D721Med (cell line): Measurements from ENCODE around the gene GSDMA.
A peak's percentile ranks its signal among the peaks of the same experiment; 100 is the strongest.

Experiments
- DNase-seq: peaks from one replicate; pipeline ENCODE4 v3.0.0; 2011; ENCODE audit warnings: low spot score; ENCODE audit not compliant: insufficient read length
- FAIRE-seq: peaks from 2 replicates; lab custom pipeline; 2011; peaks lifted over from hg19 to GRCh38; lab: Jason Lieb, UNC
- TF ChIP-seq, protein P1 (sequence below): IDR thresholded peaks from 2 replicates; pipeline ENCODE4 v1.5.1; 2012; ENCODE audit warnings: mild to moderate bottlenecking, control low read depth; ENCODE audit not compliant: insufficient read depth; ENCODE audit errors: missing control alignments

GSDMA gene

DNA sequence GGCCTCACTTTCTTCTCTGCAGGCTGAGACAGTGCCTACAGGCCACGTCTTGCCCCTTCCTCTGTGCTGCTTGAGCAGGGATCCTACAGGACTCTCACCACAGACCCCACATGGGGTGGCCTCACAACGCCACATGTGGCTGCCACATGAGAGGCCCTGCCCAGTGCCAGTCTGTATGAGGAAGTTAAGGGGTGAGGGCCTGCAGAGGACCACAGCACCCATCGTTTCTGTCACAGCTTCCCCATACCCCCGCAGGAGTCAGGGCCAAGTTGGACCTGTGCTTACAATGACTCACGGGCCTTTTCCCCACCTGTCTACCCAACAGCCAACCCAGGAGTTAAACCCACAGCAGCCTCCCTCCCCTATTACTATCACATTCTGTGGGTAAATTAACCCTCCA lies 41.5 kb upstream of the GSDMA start:
- FAIRE-seq (no peak), DNase-seq (no peak)
- TF ChIP-seq, protein P1, sequence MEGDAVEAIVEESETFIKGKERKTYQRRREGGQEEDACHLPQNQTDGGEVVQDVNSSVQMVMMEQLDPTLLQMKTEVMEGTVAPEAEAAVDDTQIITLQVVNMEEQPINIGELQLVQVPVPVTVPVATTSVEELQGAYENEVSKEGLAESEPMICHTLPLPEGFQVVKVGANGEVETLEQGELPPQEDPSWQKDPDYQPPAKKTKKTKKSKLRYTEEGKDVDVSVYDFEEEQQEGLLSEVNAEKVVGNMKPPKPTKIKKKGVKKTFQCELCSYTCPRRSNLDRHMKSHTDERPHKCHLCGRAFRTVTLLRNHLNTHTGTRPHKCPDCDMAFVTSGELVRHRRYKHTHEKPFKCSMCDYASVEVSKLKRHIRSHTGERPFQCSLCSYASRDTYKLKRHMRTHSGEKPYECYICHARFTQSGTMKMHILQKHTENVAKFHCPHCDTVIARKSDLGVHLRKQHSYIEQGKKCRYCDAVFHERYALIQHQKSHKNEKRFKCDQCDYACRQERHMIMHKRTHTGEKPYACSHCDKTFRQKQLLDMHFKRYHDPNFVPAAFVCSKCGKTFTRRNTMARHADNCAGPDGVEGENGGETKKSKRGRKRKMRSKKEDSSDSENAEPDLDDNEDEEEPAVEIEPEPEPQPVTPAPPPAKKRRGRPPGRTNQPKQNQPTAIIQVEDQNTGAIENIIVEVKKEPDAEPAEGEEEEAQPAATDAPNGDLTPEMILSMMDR = no peak

- TF ChIP-seq, protein P1 = no peak
- DNase-seq (no peak), FAIRE-seq (no peak)
Observed at GRCh38 chr17:39922006-39922405, 40.8 kb upstream of the GSDMA start.

DNA sequence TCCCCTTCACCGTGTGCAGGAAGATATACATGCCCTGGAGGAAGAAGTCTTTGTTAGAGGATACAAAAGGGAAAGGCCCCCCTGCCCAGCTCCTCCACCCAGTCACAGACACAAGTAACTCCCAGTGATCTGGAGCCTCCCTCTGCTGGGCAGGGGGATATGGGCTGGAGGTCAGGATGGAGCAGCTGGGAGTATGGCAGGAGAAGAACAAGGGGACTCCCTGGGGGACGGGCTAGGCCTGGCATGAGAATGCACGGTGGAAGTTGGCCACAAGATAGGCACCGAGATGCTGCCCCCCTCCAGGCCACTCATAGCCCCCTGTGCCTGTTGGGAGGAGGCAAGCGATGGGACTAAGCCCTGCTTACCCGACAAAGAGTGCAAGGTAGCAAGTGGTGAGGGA lies 39.6 kb upstream of the GSDMA start:
- DNase-seq (no peak), FAIRE-seq (no peak)
- TF ChIP-seq, protein P1 = no peak

DNA sequence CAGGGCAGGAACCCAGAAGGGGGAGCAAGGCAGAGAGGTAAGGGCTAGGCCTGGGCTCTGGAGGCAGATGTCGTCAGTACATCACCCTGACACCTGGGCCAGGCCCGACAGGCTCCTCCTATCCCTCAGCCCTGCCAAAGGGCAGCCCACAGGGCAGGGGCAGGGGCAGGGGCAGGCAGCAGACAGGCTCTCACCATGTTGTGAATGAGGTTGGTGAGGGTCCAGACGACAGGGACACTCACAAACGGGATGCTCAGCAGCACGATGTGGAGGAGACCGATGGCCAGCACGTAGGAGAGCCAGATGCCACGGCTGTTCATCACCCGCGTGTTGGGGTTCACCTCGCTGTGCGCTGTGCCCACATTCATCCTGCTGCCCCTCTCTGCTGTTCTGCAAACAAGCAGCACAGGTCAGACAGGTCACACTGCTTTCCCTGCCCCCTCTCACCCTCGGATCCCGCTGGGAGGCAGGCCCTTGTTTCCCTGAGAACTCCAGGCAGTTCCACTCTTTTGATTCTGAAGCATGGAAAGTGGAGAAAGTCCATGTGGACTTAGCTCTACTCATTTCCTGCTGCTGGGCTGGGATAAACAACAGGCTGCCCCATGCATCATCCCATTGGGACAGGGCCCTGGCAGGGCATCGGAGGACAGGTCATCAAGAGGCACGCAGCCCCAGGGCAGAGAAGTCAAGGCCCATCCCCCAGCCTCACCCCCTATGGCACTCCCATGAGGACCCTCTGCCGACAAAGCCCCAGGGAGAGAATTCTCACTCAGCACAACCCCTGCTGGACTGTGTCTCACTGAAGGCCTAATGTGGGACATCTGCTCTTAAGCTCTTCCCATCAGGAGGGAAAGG lies 38.7 kb upstream of the GSDMA start:
- FAIRE-seq (no peak), DNase-seq (no peak)
- TF ChIP-seq, protein P1 = peak; percentile 8

- TF ChIP-seq, protein P1 = no peak
- FAIRE-seq (no peak), DNase-seq (no peak)
Observed at GRCh38 chr17:39924691-39925055, 38.1 kb upstream of the GSDMA start.

GRCh38 chr17:39925282-39926134 lies 37.3 kb upstream of the GSDMA start:
- TF ChIP-seq, protein P1 = no peak
- no peak for FAIRE-seq
- DNase-seq = no peak
